Coronary artery (tissue), 2 donors: ENCODE results near the gene HIPK2.
A peak's percentile ranks its signal among the peaks of the same experiment; 100 is the strongest.

Experiments
- DNase-seq: peaks from one replicate; pipeline ENCODE4 v3.0.0-alpha.2; 2017; ENCODE audit warnings: low spot score
- H3K27ac ChIP-seq, 2 donors: fragments of 200-600 bp; sonication (generic); one replicate each; pipeline ENCODE4 v1.5.1; 2016 to 2019
- H3K4me3 ChIP-seq: fragments of 200-600 bp; sonication (generic); 2 replicates; pipeline ENCODE4 v1.5.1; 2016; ENCODE audit warnings: mild to moderate bottlenecking, moderate library complexity
- CTCF ChIP-seq: fragments of 200-600 bp; sonication (generic); IDR thresholded peaks from one replicate; pipeline ENCODE4 v1.5.1; 2019; ENCODE audit warnings: antibody characterized with exemption

Gene HIPK2

GRCh38 chr7:139753693-139754111 lies 24.1 kb downstream of the HIPK2 start:
- H3K27ac ChIP-seq: no peak overlapping the region

GRCh38 chr7:139753081-139753692 lies 24.6 kb downstream of the HIPK2 start:
- Histone ChIP-seq H3K27ac (peak overlapping the region in 1 of 2 donors; percentile 58), H3K4me3 (no peak overlapping the region)
- no peak for TF ChIP-seq CTCF
- DNase-seq: peak; percentile 66

More at GRCh38 chr7:139753693-139754111, 24.1 kb downstream of the HIPK2 start:
- no peak overlapping the region for H3K4me3 ChIP-seq
- DNase-seq: peak; percentile 45
- TF ChIP-seq CTCF: no peak

- no peak overlapping the region for H3K4me3 ChIP-seq
- no peak for TF ChIP-seq CTCF
- H3K27ac ChIP-seq: peak overlapping the region in 1 of 2 donors; percentile 58
- DNase-seq: no peak
Measured at GRCh38 chr7:139752604-139753003, 25.2 kb downstream of the HIPK2 start.

GRCh38 chr7:139752148-139752547 lies 25.6 kb downstream of the HIPK2 start:
- Histone ChIP-seq H3K27ac (peak overlapping the region in 1 of 2 donors; percentile 8), H3K4me3 (no peak overlapping the region)
- DNase-seq: peak; percentile 52
- TF ChIP-seq CTCF: no peak

GRCh38 chr7:139750459-139751095 lies 27.2 kb downstream of the HIPK2 start:
- DNase-seq: no peak
- no peak overlapping the region for H3K4me3 ChIP-seq
- H3K27ac ChIP-seq: no peak overlapping the region
- TF ChIP-seq CTCF: no peak

GRCh38 chr7:139749545-139749944 lies 28.3 kb downstream of the HIPK2 start:
- TF ChIP-seq CTCF: no peak
- H3K27ac ChIP-seq: peak overlapping the region in 1 of 2 donors; percentile 25
- H3K4me3 ChIP-seq: no peak overlapping the region
- peak; percentile 22 for DNase-seq

- Histone ChIP-seq H3K4me3 (no peak overlapping the region), H3K27ac (peak overlapping the region in 1 of 2 donors; percentile 74)
- no peak for TF ChIP-seq CTCF
- DNase-seq: no peak
Measured at GRCh38 chr7:139748941-139749340, 28.9 kb downstream of the HIPK2 start.
